Smooth muscle cell (in vitro differentiated cells): ENCODE results near the gene IDH2. TPM values are rescaled to one million over a fixed set of nuclear protein-coding genes. Genes with fewer than 3 reads are reported as not detected.

Experiments
- DNase-seq: peaks from one replicate; lab custom pipeline; 2025; ENCODE audit not compliant: unreplicated experiment; lab: John Stamatoyannopoulos, UW
- H2AFZ ChIP-seq: fragments of 200-600 bp; sonication (generic); 2 replicates; pipeline ENCODE4 v1.6.0; 2016; ENCODE audit warnings: antibody characterized with exemption, low read depth, mild to moderate bottlenecking
- H3F3A ChIP-seq: fragments of 200-600 bp; sonication (generic); 2 replicates; pipeline ENCODE4 v1.6.0; 2017; ENCODE audit warnings: antibody characterized with exemption, low read depth
- H3K27ac ChIP-seq: fragments of 200-600 bp; sonication (generic); 2 replicates; pipeline ENCODE4 v1.5.1; 2016; ENCODE audit warnings: low read depth, mild to moderate bottlenecking
- H3K27me3 ChIP-seq: fragments of 200-600 bp; sonication (generic); 2 replicates; pipeline ENCODE4 v1.6.1; 2016; ENCODE audit warnings: low read depth, mild to moderate bottlenecking
- H3K36me3 ChIP-seq: fragments of 200-600 bp; sonication (generic); 2 replicates; pipeline ENCODE4 v1.5.1; 2016; ENCODE audit warnings: low read depth
- H3K4me1 ChIP-seq: fragments of 200-600 bp; sonication (generic); 2 replicates; pipeline ENCODE4 v1.5.1; 2016; ENCODE audit warnings: low read depth
- H3K4me2 ChIP-seq: fragments of 200-600 bp; sonication (generic); 2 replicates; pipeline ENCODE4 v1.6.0; 2016; ENCODE audit warnings: mild to moderate bottlenecking
- H3K4me3 ChIP-seq: fragments of 200-600 bp; sonication (generic); 2 replicates; pipeline ENCODE4 v1.5.1; 2016; ENCODE audit warnings: mild to moderate bottlenecking
- H3K79me2 ChIP-seq: fragments of 200-600 bp; sonication (generic); 2 replicates; pipeline ENCODE4 v1.6.0; 2016; ENCODE audit warnings: low read depth, mild to moderate bottlenecking
- H3K9ac ChIP-seq: fragments of 200-600 bp; sonication (generic); 2 replicates; pipeline ENCODE4 v1.6.0; 2016; ENCODE audit warnings: low read depth
- H3K9me3 ChIP-seq: fragments of 200-600 bp; sonication (generic); replicated peaks from 2 replicates; pipeline ENCODE4 v1.5.1; 2016; ENCODE audit warnings: low read depth
- H4K20me1 ChIP-seq: fragments of 200-600 bp; sonication (generic); 2 replicates; pipeline ENCODE4 v1.6.0; 2016; ENCODE audit warnings: low read depth
- WGBS: methylation state at CpG from one replicate; pipeline ENCODE4 v1.1.7; 2016; ENCODE audit warnings: low lambda C conversion rate; 5-methylcytosine and 5-hydroxymethylcytosine counted together
- polyA plus RNA-seq: library from polyadenylated mRNA; unstranded; fragments of >200 nt; fragmentation: Nextera tagmentation; extraction: Ambion mirVana; gene quantifications from 2 replicates; pipeline ENCODE4 v1.2.1, GENCODE V29; 2016
- total RNA-seq: library from RNA; depleted of rRNA; stranded (reverse); fragments of >200 nt; gene quantifications from 2 replicates; pipeline ENCODE4 v1.2.3, GENCODE V29; 2014
- TF ChIP-seq, protein P1 (sequence below): fragments of 200-600 bp; sonication (generic); IDR thresholded peaks from 2 replicates; pipeline ENCODE4 v1.5.1; 2017; ENCODE audit warnings: borderline replicate concordance, mild to moderate bottlenecking, antibody characterized with exemption; ENCODE audit not compliant: insufficient read depth, poor library complexity, severe bottlenecking

IDH2 gene
- total and polyA plus RNA-seq, 2 experiments from 2014 or later = 67.9 to 278 TPM

GRCh38 chr15:90090226-90090848, 11.9 kb downstream of the IDH2 start:
- Histone ChIP-seq H3K9ac (no peak overlapping the region), H2AFZ (no peak overlapping the region), H3K79me2 (peaks cover 32% of the 10 kb centered on the region), H3K27me3 (no peaks in the 10 kb centered on the region), H3K4me1 (no peaks in the 10 kb centered on the region), H3F3A (no peaks in the 10 kb centered on the region), H4K20me1 (peaks cover 81% of the 10 kb centered on the region), H3K4me2 (no peak overlapping the region), H3K4me3 (no peak overlapping the region), H3K27ac (no peak overlapping the region), H3K36me3 (no peaks in the 10 kb centered on the region), H3K9me3 (no peaks in the 10 kb centered on the region)
- TF ChIP-seq, protein P1, sequence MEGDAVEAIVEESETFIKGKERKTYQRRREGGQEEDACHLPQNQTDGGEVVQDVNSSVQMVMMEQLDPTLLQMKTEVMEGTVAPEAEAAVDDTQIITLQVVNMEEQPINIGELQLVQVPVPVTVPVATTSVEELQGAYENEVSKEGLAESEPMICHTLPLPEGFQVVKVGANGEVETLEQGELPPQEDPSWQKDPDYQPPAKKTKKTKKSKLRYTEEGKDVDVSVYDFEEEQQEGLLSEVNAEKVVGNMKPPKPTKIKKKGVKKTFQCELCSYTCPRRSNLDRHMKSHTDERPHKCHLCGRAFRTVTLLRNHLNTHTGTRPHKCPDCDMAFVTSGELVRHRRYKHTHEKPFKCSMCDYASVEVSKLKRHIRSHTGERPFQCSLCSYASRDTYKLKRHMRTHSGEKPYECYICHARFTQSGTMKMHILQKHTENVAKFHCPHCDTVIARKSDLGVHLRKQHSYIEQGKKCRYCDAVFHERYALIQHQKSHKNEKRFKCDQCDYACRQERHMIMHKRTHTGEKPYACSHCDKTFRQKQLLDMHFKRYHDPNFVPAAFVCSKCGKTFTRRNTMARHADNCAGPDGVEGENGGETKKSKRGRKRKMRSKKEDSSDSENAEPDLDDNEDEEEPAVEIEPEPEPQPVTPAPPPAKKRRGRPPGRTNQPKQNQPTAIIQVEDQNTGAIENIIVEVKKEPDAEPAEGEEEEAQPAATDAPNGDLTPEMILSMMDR = no peak
- 97% methylated on average over 11 of the region's 11 CpGs for WGBS
- no peak for DNase-seq

GRCh38 chr15:90087454-90088154, 14.7 kb downstream of the IDH2 start:
- Histone ChIP-seq H3K4me3 (no peak overlapping the region), H3K4me2 (no peak overlapping the region), H3K4me1 (no peaks in the 10 kb centered on the region), H4K20me1 (peaks cover 53% of the 10 kb centered on the region), H3F3A (no peaks in the 10 kb centered on the region), H3K27me3 (no peaks in the 10 kb centered on the region), H3K9ac (no peak overlapping the region), H3K36me3 (peaks cover 2% of the 10 kb centered on the region), H3K79me2 (peaks cover 10% of the 10 kb centered on the region), H3K9me3 (no peaks in the 10 kb centered on the region), H2AFZ (no peak overlapping the region), H3K27ac (no peak overlapping the region)
- TF ChIP-seq, protein P1 = no peak
- WGBS = 91% methylated on average over 20 of the region's 20 CpGs
- no peak for DNase-seq

DNA sequence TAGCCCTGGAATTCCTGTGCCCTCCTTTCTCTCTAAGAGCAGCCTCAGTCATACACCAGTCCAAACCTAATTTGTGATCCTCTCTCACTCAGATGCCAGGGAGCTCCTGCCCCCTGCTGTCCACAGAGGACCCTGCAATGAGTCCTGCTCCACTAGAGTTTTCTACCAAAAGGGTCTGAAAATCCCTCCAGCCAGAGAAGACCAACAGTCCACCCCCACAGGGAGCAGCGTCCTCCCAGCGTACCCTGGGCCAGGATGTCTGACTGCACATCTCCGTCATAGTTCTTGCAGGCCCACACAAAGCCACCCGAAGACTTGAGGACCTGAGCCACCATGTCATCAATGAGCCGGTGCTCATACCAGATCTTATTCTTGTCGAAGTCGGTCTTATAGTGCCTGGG, 15.4 kb downstream of the IDH2 start:
- peaks cover 4% of the 10 kb centered on the region for H3K79me2 ChIP-seq
- H3K36me3 ChIP-seq = peaks cover 3% of the 10 kb centered on the region
- TF ChIP-seq, protein P1 = peak; percentile 58
- H3K27me3 ChIP-seq = no peaks in the 10 kb centered on the region
- 91% methylated on average over 7 of the region's 7 CpGs for WGBS
- H3K4me1 ChIP-seq = no peaks in the 10 kb centered on the region
- H2AFZ ChIP-seq = no peak overlapping the region
- no peak for DNase-seq
- no peak overlapping the region for H3K27ac ChIP-seq
- no peak overlapping the region for H3K4me3 ChIP-seq
- H3K4me2 ChIP-seq = no peak overlapping the region
- H3F3A ChIP-seq = no peaks in the 10 kb centered on the region
- H3K9ac ChIP-seq = no peak overlapping the region
- H4K20me1 ChIP-seq = peaks cover 47% of the 10 kb centered on the region
- no peaks in the 10 kb centered on the region for H3K9me3 ChIP-seq
